HG03439 (cell line): Measurements from ENCODE around the gene SVIL.

ENCODE experiments used
- ATAC-seq: cut with Tn5 transposase; IDR thresholded peaks from one replicate; pipeline ENCODE4 v1.9.1; 2021; ENCODE audit warnings: mild to moderate bottlenecking, moderate library complexity; ENCODE audit not compliant: unreplicated experiment

Gene SVIL

GRCh38 chr10:29650552-29650944 lies 15.8 kb upstream of the SVIL start:
- no peak for ATAC-seq

GRCh38 chr10:29649561-29650551 lies 15.1 kb upstream of the SVIL start:
- no peak for ATAC-seq

- ATAC-seq, result no peak
Observed at GRCh38 chr10:29648983-29649268, 14.2 kb upstream of the SVIL start.

GRCh38 chr10:29648114-29648982 lies 13.6 kb upstream of the SVIL start:
- ATAC-seq, result no peak

GRCh38 chr10:29647478-29647877 lies 12.7 kb upstream of the SVIL start:
- ATAC-seq, result no peak

GRCh38 chr10:29646960-29647461 lies 12.2 kb upstream of the SVIL start:
- ATAC-seq, result no peak

- no peak for ATAC-seq
Observed at GRCh38 chr10:29646238-29646902, 11.6 kb upstream of the SVIL start.

GRCh38 chr10:29643771-29644501 lies 9.2 kb upstream of the SVIL start:
- no peak for ATAC-seq

- ATAC-seq, result no peak
Observed at GRCh38 chr10:29642990-29643389, 8.2 kb upstream of the SVIL start.

- ATAC-seq, result no peak
Observed at GRCh38 chr10:29637537-29637936, 2.8 kb upstream of the SVIL start.

- ATAC-seq, result no peak
Observed at GRCh38 chr10:29636178-29636577, 1.4 kb upstream of the SVIL start.

- no peak for ATAC-seq
Observed at GRCh38 chr10:29635711-29636144, 957 bp upstream of the SVIL start.

GRCh38 chr10:29634105-29634504 lies 666 bp downstream of the SVIL start:
- no peak for ATAC-seq

- ATAC-seq, result no peak
Observed at GRCh38 chr10:29631049-29631339, 3.8 kb downstream of the SVIL start.

- ATAC-seq, result no peak
Observed at GRCh38 chr10:29630205-29631048, 4.3 kb downstream of the SVIL start.

GRCh38 chr10:29628912-29629526 lies 5.8 kb downstream of the SVIL start:
- no peak for ATAC-seq

GRCh38 chr10:29628311-29628710 lies 6.5 kb downstream of the SVIL start:
- no peak for ATAC-seq

- ATAC-seq, result no peak
Observed at GRCh38 chr10:29627201-29628132, 7.3 kb downstream of the SVIL start.
